Measurements from ENCODE around the gene SSBP3. TPM values are rescaled to one million over a fixed set of nuclear protein-coding genes. Genes with fewer than 3 reads are reported as not detected.

SSBP3 gene
- total and polyA plus RNA-seq, 2 of the 13 experiments (the other 11 are each of a cell fraction or from before 2014, with no cell fraction given) = 8.5 to 17.6 TPM

DNA sequence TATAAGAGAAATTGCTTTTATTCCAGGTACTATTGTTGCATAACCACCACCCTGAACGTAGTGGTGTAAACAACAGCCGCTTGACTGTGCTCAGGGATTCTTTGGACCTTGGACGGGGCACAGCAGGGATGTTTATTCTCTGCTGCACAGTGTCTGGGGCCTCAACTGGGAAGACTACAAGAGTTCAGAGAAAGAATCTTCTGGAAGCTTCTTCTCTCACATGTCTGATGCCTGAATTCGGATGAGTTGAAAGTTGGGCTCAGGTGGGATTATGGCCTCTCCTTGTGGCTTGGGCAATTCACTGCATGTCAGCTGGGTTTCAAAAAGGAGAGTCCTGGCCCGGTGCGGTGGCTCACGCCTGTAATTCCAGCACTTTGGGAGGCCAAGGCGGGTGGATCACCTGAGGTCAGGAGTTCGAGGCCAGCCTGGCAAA lies 19.0 kb upstream of the SSBP3 start (continued):
- TF ChIP-seq SKIL (CRISPR knock-in tag; IDR thresholded peaks at IDR 0.05; ENCODE audit: borderline replicate concordance) (no peak), ZBTB42 (CRISPR knock-in tag; IDR thresholded peaks at IDR 0.05) (no peak), KLF6 (CRISPR knock-in tag; IDR thresholded peaks at IDR 0.05) (no peak), NR2C2 (CRISPR knock-in tag; IDR thresholded peaks at IDR 0.05; ENCODE audit: borderline replicate concordance) (no peak), SP5 (CRISPR knock-in tag; IDR thresholded peaks at IDR 0.05; ENCODE audit: borderline replicate concordance, low read depth) (no peak), MAFK (conservative IDR thresholded peaks at IDR 0.05 in 1 of 2, IDR thresholded peaks at IDR 0.05 in 1 of 2; ENCODE audit: low read length in 2 of 2) (no peak), TBX2 (CRISPR knock-in tag; IDR thresholded peaks at IDR 0.05; ENCODE audit: borderline replicate concordance) (no peak), ZNF790 (CRISPR knock-in tag; IDR thresholded peaks at IDR 0.05; ENCODE audit: borderline replicate concordance) (no peak), HINFP (CRISPR knock-in tag; IDR thresholded peaks at IDR 0.05; ENCODE audit: low read depth) (no peak), RFX5 (IDR thresholded peaks at IDR 0.05; ENCODE audit: low read depth, low read length) (no peak), ZNF749 (CRISPR knock-in tag; IDR thresholded peaks at IDR 0.05; ENCODE audit: borderline replicate concordance) (no peak), ZNF350 (CRISPR knock-in tag; IDR thresholded peaks at IDR 0.05; ENCODE audit: borderline replicate concordance, low read depth) (no peak), GTF2F1 (IDR thresholded peaks at IDR 0.05; ENCODE audit: low read length) (no peak), ZNF746 (CRISPR knock-in tag; IDR thresholded peaks at IDR 0.05) (no peak), ZNF629 (CRISPR knock-in tag; conservative IDR thresholded peaks at IDR 0.05) (no peak), SP4 (CRISPR knock-in tag; IDR thresholded peaks at IDR 0.05) (no peak), SRSF1 (optimal IDR thresholded peaks at IDR 0.05; ENCODE audit: low read depth, low read length) (no peak)
- TF ChIP-seq, protein P1, sequence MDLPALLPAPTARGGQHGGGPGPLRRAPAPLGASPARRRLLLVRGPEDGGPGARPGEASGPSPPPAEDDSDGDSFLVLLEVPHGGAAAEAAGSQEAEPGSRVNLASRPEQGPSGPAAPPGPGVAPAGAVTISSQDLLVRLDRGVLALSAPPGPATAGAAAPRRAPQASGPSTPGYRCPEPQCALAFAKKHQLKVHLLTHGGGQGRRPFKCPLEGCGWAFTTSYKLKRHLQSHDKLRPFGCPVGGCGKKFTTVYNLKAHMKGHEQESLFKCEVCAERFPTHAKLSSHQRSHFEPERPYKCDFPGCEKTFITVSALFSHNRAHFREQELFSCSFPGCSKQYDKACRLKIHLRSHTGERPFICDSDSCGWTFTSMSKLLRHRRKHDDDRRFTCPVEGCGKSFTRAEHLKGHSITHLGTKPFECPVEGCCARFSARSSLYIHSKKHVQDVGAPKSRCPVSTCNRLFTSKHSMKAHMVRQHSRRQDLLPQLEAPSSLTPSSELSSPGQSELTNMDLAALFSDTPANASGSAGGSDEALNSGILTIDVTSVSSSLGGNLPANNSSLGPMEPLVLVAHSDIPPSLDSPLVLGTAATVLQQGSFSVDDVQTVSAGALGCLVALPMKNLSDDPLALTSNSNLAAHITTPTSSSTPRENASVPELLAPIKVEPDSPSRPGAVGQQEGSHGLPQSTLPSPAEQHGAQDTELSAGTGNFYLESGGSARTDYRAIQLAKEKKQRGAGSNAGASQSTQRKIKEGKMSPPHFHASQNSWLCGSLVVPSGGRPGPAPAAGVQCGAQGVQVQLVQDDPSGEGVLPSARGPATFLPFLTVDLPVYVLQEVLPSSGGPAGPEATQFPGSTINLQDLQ (CRISPR knock-in tag; IDR thresholded peaks at IDR 0.05) = no peak
- TF ChIP-seq, protein P2, sequence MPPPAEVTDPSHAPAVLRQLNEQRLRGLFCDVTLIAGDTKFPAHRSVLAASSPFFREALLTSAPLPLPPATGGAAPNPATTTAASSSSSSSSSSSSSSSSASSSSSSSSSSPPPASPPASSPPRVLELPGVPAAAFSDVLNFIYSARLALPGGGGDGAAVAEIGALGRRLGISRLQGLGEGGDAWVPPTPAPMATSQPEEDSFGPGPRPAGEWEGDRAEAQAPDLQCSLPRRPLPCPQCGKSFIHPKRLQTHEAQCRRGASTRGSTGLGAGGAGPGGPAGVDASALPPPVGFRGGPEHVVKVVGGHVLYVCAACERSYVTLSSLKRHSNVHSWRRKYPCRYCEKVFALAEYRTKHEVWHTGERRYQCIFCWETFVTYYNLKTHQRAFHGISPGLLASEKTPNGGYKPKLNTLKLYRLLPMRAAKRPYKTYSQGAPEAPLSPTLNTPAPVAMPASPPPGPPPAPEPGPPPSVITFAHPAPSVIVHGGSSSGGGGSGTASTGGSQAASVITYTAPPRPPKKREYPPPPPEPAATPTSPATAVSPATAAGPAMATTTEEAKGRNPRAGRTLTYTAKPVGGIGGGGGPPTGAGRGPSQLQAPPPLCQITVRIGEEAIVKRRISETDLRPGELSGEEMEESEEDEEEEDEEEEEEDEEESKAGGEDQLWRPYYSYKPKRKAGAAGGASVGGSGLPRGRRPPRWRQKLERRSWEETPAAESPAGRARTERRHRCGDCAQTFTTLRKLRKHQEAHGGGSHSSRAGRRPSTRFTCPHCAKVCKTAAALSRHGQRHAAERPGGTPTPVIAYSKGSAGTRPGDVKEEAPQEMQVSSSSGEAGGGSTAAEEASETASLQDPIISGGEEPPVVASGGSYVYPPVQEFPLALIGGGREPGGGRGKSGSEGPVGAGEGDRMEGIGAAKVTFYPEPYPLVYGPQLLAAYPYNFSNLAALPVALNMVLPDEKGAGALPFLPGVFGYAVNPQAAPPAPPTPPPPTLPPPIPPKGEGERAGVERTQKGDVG (CRISPR knock-in tag; IDR thresholded peaks at IDR 0.05; ENCODE audit: borderline replicate concordance) = no peak
- TF ChIP-seq, protein P3, sequence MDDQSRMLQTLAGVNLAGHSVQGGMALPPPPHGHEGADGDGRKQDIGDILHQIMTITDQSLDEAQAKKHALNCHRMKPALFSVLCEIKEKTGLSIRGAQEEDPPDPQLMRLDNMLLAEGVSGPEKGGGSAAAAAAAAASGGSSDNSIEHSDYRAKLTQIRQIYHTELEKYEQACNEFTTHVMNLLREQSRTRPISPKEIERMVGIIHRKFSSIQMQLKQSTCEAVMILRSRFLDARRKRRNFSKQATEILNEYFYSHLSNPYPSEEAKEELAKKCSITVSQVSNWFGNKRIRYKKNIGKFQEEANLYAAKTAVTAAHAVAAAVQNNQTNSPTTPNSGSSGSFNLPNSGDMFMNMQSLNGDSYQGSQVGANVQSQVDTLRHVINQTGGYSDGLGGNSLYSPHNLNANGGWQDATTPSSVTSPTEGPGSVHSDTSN (CRISPR knock-in tag; IDR thresholded peaks at IDR 0.05; ENCODE audit: borderline replicate concordance) = no peak
